ENCODE data around the gene TWF2.

The TWF2 gene

DNA sequence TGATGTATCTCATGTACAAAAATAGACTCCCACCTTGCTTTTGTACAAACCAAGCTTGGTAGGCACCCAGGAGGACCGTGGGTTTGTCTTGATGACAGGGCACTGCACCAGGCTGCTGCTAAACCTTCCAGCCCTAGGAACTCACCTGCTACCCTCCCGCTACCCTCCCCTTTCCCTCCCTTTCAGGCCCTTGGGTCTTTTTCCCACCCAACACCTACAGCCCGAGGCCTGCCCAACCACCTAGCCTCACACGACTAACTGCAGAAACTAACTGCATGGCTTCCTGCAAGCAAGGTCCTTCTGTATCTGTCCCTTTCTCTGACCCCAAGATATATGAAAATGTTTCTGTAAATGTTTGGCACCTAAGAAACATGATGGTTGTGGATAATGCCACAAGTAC lies 17.7 kb upstream of the TWF2 start:
- DNase-seq = no peak

DNA sequence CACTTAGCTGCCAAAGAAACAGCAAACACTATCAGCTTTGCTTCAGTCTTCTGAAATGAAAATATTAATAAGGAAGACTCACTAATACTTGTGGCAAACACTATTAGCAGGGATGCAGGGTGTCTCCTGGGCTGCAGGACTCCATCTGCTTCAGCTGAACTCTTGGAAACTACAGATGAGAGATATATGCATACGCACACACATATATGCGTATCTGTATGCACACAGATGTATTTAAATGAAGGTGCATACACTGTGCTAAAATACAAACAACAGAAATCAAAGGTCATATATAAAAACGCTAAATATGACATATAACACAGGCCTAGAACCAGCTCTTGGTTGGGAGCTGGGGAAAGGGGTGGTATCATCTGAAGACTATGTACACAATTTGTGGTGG lies 17.2 kb upstream of the TWF2 start:
- DNase-seq = no peak

- DNase-seq = no peak
Observed at GRCh38 chr3:52254608-52255007, 15.7 kb upstream of the TWF2 start.

- no peak for DNase-seq
Observed at GRCh38 chr3:52253314-52254304, 14.7 kb upstream of the TWF2 start.

- DNase-seq = no peak
Observed at GRCh38 chr3:52250122-52250521, 11.2 kb upstream of the TWF2 start.

- DNase-seq = no peak
Observed at GRCh38 chr3:52249683-52250082, 10.7 kb upstream of the TWF2 start.

DNA sequence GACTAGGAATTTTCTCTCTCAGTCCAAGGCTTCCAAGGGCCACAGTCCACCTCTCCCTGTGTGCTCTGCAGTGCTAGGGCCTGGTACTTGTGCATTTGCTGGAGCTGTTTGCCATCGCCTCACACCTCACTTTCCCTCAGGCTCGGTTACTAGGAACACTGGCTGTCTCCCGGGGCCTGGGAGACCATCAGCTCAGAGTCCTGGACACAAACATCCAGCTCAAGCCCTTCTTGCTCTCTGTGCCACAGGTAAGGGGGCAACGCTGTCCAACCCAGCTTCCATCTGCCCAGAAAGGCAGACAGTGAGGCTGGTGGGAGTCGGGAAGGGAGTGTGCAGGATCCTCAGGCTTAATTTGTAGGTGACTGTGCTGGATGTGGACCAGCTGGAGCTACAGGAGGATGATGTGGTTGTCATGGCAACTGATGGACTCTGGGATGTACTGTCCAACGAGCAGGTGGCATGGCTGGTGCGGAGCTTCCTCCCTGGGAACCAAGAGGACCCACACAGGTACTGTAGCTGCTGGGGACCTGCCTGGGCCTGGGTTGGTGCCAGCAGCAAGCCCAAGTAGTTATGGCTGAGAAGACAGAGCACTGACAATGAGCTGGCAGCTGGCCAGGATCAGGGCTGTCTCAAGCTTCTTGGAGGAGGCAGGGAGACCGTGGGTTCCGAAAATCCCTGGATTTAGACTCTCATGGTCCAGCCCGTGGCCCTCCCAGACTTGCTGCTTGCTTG lies 10.0 kb upstream of the TWF2 start:
- no peak for DNase-seq

DNA sequence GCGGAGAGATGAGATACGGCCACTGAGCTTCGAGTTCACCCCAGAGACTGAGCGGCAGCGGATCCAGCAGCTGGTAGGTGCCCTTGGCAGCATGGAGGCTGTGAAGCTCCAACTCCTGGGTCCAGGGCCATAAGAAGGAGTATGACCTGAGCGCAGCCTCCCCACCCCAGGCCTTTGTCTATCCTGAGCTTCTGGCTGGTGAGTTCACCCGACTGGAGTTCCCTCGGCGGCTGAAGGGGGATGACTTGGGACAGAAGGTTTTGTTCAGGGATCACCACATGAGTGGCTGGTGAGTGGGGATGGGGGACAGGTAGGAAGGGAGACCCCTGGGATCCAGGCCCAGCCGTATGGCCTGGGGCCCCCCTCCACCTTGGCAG lies 9.2 kb upstream of the TWF2 start:
- DNase-seq = no peak

- DNase-seq = no peak
Observed at GRCh38 chr3:52247409-52248164, 8.6 kb upstream of the TWF2 start.

DNA sequence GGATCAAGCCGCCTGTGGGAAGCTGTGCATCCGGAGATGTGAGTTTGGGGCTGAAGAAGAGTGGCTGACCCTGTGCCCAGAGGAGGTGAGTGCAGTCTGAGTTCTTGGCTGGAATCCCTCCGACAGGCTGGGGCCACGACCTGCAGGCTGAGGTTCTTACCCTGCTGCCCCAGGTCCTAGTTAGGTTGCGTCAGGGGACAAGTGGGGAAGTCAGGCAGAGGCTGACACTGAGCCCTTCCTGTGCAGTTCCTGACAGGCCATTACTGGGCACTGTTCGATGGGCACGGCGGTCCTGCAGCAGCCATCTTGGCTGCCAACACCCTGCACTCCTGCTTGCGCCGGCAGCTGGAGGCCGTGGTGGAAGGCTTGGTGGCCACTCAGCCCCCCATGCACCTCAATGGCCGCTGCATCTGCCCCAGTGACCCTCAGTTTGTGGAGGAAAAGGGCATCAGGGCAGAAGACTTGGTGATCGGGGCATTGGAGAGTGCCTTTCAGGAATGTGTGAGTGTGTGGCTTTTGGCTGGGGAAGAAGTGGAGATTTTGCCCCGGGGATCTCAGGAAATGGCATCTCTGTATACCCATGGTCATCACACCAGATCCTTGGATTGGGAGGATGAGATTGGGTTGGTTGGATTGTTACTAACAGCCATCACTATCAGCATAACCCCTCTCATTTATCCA lies 7.9 kb upstream of the TWF2 start:
- no peak for DNase-seq

DNA sequence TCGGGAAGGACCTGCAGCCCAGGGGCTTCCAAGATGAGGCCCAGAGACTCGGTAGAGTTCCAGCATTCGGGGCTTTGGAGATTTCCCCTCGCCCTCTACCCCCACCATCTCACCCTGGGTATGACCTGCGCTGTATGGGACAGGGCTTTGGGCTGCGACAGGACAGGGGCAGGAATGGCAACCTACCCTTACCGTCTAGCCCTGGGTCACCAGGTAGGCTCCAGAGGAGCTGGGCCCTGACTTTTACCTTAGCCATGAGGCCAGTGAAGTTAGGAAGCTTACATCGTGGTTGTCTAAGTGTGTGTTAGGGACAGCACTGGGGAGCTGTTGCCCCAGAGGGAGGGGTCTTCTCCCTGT lies 7.3 kb upstream of the TWF2 start:
- no peak for DNase-seq

DNA sequence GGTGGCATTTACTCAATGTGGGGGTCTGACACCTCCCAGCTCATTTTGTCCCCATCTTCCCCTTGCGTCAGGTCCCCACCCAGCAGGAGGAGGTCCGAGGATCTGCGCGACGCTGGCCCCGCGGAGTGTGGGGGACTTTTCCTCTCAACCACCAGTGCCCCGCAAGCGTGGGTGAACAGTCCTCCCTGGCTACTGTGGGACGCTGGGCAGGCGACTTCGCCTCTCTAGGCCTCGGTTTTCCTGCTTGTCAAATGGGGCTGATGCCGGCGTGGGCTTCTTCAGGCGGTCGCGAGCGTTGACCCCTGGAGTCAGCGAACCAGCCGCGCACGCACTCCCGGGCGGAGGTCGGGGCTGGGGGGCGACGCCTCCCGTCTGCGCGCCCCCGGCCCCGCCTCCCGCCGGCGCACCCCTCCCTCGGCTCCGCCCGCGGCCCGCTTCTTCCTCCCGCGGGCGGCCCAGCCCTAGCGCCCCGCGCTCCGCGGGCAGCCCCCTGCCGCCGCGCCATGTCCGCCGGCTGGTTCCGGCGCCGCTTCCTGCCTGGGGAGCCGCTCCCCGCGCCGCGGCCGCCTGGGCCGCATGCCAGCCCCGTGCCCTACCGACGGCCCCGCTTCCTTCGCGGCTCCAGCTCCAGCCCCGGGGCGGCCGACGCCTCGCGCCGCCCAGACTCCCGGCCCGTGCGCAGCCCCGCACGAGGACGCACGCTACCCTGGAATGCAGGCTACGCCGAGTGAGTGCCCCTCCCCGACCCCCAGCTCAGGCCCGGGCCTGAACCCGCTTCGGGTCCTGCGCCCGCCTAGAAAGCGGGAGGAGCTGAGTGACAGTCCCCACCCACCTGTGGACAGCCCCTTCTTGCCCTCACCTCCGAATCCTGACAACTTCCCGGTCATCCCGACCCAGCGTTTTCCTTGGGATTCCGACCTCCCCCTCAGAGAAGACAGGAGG lies 6.6 kb upstream of the TWF2 start, which contains the start of gene PPM1M:
PPM1M (plus strand) TSS at position 438 of the 942 bp plus-strand sequence; CDS start at position 504, 66 bp downstream.
- no peak for DNase-seq

- no peak for DNase-seq
Observed at GRCh38 chr3:52243791-52244628, 5.1 kb upstream of the TWF2 start.

DNA sequence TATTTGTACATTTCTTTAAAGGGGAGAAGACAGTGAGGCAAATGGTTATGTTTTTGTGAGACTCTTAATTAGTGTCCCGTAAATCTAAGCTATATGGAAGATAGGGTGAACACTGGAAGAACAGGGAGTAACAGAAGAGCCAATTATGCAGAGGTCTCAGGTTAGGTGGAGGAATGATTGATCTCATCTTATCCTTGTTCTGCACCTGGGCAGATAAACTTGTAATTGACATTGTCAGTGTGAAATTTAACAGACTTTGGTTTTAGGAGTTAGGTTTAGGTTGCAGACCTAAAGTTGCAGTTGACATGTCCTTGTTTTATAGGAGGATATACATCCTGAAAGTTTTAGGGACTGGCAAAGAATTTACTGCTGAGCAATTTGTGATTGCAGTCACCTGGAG lies 3.1 kb upstream of the TWF2 start:
- DNase-seq = no peak

- no peak for DNase-seq
Observed at GRCh38 chr3:52240886-52241370, 2.0 kb upstream of the TWF2 start.

- no peak for DNase-seq
Observed at GRCh38 chr3:52240059-52240885, 1.3 kb upstream of the TWF2 start.

DNA sequence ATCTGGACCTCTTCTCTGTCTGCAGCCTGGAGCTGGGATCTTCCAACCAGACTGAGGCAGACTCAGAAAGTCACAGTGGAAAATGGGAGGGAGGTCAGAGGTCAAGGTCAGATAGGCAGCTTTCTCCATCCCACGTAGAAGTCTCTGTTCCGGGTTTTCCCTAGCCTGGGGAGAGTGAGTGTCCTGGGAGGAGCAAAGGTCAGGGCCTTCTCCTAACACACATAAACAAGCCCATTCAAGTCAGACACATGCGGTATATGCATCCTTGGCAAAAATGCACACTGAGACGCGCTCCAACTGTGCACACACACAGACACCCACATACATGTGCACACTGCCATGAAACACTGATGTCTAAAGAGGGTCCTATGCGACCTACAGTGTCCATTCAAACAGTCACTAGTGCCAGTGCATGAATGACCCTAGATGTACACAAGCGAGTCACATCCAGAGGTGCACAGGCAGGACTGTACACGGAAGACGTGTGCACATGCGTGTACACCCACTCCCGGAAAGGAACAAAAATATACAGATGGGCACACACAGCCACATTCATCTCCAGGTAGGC lies 681 bp downstream of the TWF2 start:
- no peak for DNase-seq

DNA sequence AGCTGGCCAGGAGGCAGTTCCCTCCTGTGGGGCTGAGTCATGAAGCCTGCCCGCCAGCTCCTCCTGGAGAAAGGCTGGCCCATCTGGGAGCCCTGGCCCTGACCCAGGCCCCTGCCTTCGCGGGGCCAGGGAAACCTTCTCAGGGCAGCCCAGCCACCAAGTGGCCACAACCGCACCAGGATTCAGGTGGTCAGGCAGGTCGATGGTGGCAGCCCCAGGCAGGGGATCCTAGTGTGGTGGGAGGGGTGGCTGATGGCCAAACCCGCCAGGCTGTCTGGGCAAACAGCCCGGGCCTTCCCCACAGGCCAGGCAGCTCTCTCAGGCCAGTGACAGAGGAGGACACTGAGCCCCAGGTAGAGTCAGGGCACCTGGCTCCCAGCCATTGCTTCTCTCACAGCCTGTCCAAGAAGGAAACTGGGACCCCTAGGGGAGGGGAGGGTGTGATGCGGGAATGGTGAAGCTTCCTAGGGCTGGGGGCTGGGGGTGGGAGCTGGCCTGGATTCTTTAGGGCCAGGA lies 1.2 kb downstream of the TWF2 start:
- no peak for DNase-seq

All from NCI-H1092 treated with DMSO at 0.1 percent for 48 hours (cell line).